Measurements from ENCODE around the gene CDK2AP2. TPM values are rescaled to one million over a fixed set of nuclear protein-coding genes. Genes with fewer than 3 reads are reported as not detected.

The CDK2AP2 gene
- total and polyA plus RNA-seq, 10 of the 15 experiments (the other 5 are each of a cell fraction or from before 2014, with no cell fraction given): 8.0 to 177 (median 40.9) TPM

DNA sequence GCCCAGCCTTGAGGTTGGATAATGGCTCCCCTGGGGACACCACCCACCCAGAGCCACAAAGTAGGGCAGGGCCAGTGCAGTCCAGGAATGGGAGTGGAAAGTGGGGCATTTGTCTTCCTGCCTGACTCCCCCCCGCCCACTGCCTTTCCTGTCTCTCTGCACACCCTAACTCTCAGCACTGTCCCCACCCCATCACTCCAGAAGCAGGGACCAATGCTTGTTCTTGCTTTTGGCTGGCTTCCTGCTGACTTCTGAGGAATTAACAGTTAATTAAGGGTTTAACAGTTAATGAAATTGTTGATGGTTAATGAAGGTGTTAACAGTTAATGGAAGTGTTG lies 7.5 kb downstream of the CDK2AP2 start (continued):
- TF ChIP-seq, protein P1, sequence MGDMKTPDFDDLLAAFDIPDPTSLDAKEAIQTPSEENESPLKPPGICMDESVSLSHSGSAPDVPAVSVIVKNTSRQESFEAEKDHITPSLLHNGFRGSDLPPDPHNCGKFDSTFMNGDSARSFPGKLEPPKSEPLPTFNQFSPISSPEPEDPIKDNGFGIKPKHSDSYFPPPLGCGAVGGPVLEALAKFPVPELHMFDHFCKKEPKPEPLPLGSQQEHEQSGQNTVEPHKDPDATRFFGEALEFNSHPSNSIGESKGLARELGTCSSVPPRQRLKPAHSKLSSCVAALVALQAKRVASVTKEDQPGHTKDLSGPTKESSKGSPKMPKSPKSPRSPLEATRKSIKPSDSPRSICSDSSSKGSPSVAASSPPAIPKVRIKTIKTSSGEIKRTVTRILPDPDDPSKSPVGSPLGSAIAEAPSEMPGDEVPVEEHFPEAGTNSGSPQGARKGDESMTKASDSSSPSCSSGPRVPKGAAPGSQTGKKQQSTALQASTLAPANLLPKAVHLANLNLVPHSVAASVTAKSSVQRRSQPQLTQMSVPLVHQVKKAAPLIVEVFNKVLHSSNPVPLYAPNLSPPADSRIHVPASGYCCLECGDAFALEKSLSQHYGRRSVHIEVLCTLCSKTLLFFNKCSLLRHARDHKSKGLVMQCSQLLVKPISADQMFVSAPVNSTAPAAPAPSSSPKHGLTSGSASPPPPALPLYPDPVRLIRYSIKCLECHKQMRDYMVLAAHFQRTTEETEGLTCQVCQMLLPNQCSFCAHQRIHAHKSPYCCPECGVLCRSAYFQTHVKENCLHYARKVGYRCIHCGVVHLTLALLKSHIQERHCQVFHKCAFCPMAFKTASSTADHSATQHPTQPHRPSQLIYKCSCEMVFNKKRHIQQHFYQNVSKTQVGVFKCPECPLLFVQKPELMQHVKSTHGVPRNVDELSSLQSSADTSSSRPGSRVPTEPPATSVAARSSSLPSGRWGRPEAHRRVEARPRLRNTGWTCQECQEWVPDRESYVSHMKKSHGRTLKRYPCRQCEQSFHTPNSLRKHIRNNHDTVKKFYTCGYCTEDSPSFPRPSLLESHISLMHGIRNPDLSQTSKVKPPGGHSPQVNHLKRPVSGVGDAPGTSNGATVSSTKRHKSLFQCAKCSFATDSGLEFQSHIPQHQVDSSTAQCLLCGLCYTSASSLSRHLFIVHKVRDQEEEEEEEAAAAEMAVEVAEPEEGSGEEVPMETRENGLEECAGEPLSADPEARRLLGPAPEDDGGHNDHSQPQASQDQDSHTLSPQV (IDR thresholded peaks at IDR 0.05): no peak
- TF ChIP-seq, protein P2, sequence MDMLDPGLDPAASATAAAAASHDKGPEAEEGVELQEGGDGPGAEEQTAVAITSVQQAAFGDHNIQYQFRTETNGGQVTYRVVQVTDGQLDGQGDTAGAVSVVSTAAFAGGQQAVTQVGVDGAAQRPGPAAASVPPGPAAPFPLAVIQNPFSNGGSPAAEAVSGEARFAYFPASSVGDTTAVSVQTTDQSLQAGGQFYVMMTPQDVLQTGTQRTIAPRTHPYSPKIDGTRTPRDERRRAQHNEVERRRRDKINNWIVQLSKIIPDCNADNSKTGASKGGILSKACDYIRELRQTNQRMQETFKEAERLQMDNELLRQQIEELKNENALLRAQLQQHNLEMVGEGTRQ (IDR thresholded peaks at IDR 0.05; ENCODE audit: borderline replicate concordance, low read depth, low read length): no peak

DNA sequence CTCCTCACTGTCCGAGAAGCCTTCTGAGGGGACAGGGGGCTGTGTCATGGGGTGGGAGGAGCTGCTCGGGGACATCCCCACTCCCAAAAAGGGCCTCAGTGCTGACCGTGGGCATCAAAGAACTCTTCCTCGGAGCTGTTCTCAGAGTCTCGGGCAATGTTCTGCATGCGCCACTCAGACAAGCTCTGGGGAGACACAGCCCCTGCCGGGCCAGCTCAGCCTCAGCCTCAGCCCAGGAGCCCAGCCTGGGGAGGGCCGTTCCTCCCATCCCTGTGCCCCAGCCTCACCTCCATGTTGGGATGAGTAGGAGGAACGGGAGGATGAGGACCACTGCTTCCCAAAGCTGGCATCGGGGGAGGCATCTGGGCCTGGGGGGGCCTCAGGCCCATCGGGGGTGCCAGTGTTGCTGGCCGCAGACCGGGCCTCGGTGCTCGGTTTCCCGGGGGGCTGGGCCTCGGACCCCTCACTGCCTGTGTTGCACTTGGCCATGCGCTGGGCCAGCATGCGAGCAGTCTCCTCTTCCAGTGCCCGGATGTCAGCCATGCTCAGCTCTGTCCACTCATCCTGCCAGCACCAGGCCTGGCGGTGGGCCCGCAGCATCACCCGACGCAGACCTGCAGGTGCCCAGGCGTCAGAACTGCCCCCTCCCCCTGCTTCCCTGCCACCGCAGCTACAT lies 8.0 kb downstream of the CDK2AP2 start:
- 96% methylated on average over 26 of the region's 26 CpGs for WGBS (ENCODE audit: insufficient coverage, insufficient replicate concordance, low lambda C conversion rate, missing lambda C conversion rate)
- H2AFZ ChIP-seq (ENCODE audit: control insufficient read depth, low read depth, low read length): no peak overlapping the region
- H3K9ac ChIP-seq (ENCODE audit: control insufficient read depth, insufficient read depth, low read length): no peak overlapping the region
- H3K27me3 ChIP-seq (replicated peaks in 1 of 2; ENCODE audit: control insufficient read depth in 2 of 2, insufficient read depth in 2 of 2, low read length in 1 of 2): no peaks in the 10 kb centered on the region
- peaks cover 0 to 10% of the 10 kb centered on the region in 2 experiments; a peak in 3 of 4 replicates for H3K36me3 ChIP-seq (ENCODE audit: control insufficient read depth in 2 of 2, insufficient read depth in 2 of 2, low read length in 1 of 2)
- H4K20me1 ChIP-seq (ENCODE audit: control insufficient read depth, insufficient read depth): no peaks in the 10 kb centered on the region; the same call in 1 of the 2 replicates
- SMC1A ChIA-PET (ENCODE audit: uncharacterized antibody, unreplicated experiment): no interaction called here
- POLR2A ChIA-PET: interaction anchor here (0.9 kb wide), 1 partner anchor 11 kb away, joined by 3 read pairs; no protein-coding TSS in a partner anchor
- intact Hi-C loops (cut with micrococcal nuclease; ENCODE audit: unreplicated experiment): no loop called here
- RAD21 ChIA-PET (ENCODE audit: unreplicated experiment): no interaction called here
- no peak for FAIRE-seq
- no peak overlapping the region for H3K4me3 ChIP-seq
- CTCF ChIA-PET: interaction anchor here (0.6 kb wide), 1 partner anchor 128 kb away, joined by 4 read pairs; no protein-coding TSS in a partner anchor
- DNase-seq (ENCODE audit: low read depth, low spot score): no peak
- TF ChIP-seq NBN (IDR thresholded peaks at IDR 0.05) (no peak), POLR2A (IDR thresholded peaks at IDR 0.05; ENCODE audit: low read depth, low read length) (0 out of 2 replicates have a peak, but pooled peaks have one; percentile 21), HDAC6 (IDR thresholded peaks at IDR 0.05; ENCODE audit: unreplicated experiment) (no peak)
- H3K4me2 ChIP-seq (ENCODE audit: control insufficient read depth, insufficient read depth): no peak overlapping the region
- ATAC-seq: no peak
- peaks cover 3% of the 10 kb centered on the region for H3K4me1 ChIP-seq (ENCODE audit: control insufficient read depth, insufficient read depth, low read length)
- no peak overlapping the region for H3K27ac ChIP-seq (ENCODE audit: control insufficient read depth, insufficient read depth)
- H3K9me3 ChIP-seq (replicated peaks; ENCODE audit: control insufficient read depth, insufficient read depth, low read length): no peaks in the 10 kb centered on the region
- in situ Hi-C loops (cut with MboI): no loop called here
- H3K79me2 ChIP-seq (ENCODE audit: control insufficient read depth, insufficient read depth, low read length): peaks cover 8% of the 10 kb centered on the region
- BruUV-seq (replicated peaks): no TSS peak

Measured in GM12878 (cell line).